GM19035 (cell line): ENCODE data around the gene EXO1.
A peak's percentile ranks its signal among the peaks of the same experiment; 100 is the strongest.

ENCODE experiments used
- ATAC-seq: cut with Tn5 transposase; IDR thresholded peaks from one replicate; pipeline ENCODE4 v1.9.1; 2021; ENCODE audit not compliant: unreplicated experiment

EXO1 gene

DNA sequence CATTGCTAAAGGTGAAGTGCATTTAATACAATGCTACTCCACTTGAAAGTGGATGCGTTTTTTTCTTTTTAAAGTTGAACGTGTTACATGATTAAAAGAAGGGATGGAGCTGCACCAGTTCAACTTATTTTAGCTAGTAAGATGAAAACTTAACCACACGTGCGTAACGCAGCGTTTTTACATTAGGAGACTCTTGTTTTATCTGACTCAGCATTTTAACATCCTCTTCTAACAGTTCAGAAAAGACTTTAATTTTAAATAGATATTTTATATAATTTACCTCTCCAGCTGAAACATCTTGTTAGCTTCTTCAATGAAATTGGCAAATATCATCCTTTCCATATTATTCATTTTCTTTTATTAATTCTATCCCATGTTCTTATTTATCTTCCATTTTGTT lies 33.4 kb downstream of the EXO1 start:
- no peak for ATAC-seq

DNA sequence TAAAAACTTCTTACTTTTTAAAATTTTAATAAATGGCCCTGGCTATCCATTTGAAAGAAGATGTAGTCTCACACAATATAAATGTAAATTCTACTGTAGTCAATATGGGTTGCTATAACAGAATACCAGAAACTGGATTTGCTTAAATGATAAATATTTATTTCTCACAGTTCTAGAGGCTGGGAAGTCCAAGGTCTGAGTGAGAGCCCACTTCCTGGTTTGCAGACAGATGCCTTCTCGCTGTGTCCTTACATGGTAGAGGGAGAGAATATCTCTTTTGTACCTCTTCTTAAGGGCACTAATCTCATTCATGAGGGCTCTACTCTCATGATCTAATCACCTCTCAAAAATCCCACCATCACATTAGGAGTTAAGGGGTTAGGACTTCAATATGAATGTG lies 35.2 kb downstream of the EXO1 start:
- ATAC-seq = no peak

DNA sequence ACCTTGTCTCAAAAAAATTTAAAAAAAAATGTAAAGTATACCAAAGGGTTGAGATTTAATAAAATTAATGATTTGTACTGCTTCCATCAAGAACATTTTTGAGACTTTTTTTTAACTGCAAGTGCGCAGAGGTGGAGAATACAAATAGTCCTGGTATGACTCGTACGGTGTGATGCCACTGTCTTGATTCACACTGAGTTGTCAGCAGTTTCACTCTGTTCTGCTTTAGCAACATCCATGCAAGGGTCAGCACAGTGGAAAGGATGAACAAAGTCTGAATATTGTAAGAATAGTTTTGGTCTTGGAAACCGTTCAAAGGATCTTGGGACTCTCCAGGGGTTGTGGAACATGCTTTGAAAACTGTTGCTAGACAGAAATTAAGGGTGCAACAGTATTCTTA lies 40.2 kb downstream of the EXO1 start:
- no peak for ATAC-seq

DNA sequence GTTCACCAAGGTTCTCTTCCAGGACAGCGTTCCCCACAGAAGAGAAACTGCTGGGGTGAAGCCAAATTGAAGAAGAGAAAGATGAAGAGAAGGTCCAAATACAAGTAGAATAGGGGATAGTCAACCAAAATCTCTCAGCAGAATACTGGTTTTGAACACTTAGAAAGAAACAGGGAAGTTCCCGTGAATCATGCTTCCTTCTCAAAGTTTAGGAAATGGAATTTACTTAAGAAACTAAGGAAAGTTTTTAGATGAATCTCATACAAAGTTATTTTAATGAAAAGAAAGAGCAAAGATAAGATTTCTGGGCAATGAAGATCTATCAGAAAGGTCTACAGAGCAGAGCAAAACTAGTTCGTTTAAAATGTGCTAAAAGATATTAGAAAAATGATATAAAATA lies 43.3 kb downstream of the EXO1 start:
- ATAC-seq = no peak

DNA sequence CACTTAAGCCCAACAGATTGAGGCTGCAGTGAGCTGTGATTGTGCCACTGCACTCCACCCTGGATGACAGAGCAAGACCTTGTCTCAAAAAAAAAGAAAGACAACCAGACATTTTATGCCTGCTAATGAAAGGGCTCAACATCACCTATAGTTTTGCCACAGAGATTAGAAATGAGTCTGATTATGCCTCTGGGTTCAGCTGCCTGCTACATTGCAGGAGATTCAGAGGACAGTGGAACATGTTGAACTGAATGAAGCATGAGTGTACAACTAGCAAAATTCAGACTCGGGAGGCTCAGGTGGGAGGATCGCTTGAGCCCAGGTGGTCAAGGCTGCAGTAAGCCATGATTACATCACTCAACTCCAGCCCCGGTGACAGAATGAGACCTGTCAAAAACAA lies 46.0 kb downstream of the EXO1 start:
- no peak for ATAC-seq

DNA sequence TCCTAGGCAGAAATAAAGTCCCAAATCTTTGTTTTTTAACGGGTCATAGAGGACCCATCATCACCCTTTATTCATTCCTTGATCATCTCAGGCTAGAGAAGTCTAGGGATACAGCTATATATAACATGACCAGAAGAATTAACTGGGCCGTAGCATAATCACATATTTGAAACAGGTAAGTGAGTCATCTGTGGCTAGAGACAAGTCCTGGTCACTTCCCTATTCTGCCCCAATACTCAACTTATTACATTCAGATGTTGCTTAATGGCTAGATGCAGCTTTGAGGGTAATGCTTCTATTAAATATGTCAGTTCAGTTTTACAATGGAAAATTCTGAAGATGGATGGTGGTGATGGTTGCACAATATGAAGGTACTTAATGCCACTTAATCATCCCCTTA lies 47.0 kb downstream of the EXO1 start:
- peak; percentile 52 for ATAC-seq

DNA sequence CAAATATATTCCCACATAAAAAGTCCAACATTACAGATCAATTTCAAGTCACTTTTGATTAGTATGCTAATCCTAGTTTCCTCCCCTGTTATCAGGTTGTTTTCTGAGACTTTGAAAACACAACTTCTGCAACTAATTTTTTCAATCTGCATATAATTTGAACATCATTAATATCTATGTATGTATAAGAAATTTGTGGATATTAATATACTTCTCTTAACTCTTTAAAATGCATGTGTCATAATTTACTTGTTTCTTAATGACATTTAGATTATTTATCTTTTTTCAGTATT lies 48.6 kb downstream of the EXO1 start:
- ATAC-seq = no peak

DNA sequence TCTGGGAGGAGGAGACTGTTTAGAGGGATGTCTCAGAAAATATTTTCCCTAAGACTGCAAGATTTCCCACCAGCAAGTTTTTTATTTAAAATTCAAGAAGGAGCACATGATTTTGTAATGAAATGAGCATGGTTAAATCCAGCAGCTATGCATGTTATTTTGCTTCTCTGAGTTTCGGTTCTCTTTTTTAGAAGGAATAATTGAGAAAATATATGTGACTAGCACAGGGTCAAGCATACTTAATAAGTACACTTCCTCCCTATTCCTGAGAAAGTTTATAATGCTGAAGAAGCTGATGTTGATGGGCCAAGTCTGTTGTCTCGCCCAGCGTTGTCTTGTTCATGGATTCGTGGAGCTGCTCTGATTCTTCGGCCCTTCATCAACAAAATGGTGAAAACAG lies 51.2 kb downstream of the EXO1 start:
- no peak for ATAC-seq

DNA sequence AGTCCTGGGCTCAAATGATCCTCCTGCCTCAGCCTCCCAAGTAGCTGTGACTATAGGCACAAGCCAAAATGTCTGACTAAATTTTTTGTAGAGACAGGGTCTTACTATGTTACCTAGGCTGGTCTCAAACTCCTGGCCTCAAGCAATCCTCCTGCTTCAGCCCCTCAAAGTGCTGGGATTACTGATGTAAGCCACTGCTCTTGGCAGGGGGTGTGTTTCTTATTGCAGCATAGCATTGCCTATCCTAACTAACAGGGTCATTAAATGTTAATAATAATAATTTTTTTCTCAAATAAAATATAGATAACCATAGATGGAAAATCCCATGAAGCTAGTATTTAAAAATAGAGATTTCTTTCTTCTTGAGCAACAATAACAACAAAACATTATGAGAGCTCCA lies 52.4 kb downstream of the EXO1 start:
- no peak for ATAC-seq

DNA sequence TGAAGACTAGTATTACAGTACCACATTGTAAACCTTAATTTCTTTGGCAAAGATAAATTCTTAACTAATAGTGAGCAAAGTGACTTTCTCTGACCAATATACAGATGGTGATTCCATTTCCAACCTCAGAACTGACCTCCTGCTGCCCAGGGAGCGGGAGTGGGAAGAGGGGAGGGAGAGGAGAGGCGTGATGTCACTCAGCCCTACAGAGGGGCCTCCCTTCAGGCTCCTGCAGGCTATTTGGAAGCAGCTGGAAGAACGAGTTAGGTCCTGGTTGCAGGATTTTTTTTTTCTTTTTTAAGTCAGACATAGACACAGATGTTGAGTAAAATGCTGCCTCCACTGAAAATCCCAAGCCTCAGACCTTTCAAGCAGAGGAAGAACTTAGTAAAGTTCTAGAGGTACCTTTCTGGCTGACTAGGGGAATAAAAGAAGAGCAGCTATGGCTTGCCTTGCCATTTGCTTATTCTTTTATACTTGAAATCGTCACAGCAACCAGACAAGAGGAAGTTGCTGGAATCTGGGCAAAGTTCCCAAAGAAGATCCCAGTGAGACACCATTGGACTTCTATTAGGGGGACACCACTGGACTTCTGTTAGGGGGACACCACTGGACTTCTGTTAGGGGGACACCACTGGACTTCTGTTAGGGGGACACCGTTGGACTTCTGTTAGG lies 54.5 kb downstream of the EXO1 start:
- no peak for ATAC-seq

DNA sequence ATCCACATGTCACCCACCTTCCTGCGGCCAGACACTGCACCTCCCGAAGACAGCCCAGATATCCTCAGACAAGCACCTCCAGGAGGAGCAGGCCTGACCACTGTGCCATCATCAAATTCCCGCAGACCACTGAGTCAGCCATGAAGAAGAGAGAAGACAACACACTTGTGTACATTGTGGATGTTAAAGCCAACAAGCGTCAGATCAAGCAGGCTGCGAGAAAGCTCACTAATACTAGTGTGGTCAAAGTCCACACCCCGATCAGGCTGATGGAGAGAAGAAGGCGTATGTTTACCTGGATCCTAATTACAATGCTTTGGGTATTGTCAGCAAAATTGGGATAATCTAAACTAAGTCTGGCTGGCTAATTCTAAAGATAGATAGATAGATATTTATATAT lies 68.2 kb downstream of the EXO1 start:
- ATAC-seq = no peak

DNA sequence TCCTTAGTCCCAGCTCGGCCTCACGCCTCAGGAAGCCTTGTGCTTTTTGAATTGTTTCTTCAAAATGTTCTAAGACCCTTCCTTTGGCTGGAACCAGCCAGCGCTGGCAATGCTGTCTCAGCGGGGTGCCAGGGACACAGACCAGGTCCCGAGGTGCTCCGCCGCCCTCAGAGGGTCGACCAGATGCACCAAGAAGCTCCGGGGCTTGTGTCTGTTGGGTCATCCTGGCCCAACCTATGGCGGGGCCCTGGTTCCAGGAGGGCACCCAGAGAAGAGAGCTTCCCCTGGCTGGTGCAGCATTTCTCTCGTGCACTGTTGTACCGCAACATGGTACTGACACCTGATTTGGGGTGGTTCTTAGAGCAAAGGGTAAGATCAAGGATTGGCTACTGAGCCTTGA lies 69.5 kb downstream of the EXO1 start:
- ATAC-seq = no peak

DNA sequence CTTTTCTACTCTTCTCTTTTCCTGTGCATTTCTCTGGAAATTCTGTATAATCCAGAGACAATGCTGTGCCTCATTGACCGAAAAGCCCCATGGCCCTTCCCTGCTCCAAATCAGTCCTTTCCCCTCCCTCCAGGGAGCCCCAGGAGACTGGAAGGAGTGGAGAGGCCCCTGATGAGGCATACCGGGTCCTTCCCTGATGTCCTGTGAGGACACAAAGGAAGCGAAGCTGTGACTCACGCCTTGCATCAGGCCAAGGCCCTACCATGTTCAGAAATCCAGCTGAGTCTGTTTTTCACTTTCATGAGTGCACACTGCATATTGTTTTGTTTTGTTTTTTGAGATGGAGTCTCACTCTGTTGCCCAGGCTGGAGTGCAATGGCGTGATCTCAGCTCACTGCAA lies 70.9 kb downstream of the EXO1 start:
- ATAC-seq = no peak

DNA sequence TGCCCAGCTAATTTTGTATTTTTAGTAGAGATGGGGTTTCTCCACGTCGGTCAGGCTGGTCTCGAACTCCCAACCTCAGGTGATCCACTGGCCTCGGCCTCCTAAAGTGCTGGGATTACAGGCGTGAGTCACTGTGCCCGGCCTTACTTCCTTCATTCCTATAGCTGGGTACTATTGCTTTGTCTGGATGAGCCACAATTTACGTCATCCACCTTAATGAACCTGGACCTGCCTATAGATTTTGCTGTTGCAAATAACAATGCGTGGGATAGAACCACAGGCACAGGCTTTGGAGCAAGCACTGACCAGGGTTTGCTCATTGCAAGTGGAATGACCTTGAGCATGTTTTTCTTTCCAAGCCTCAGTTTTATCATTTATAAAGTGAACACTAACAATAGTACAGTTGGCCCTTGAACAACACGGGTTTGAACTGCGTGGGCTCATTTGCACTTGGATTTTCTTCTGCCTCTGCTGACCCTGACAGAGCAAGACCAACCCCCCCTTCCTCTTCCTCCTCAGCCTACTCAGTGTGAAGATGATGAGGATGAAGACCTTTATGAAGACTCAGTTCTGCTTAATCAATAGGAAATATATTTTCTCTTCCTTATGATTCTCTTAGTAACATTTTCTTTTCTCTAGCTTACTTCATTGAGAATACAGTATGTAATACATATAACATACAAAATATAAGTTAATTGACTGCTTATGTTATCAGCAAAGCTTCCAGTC lies 76.2 kb downstream of the EXO1 start:
- ATAC-seq = no peak

DNA sequence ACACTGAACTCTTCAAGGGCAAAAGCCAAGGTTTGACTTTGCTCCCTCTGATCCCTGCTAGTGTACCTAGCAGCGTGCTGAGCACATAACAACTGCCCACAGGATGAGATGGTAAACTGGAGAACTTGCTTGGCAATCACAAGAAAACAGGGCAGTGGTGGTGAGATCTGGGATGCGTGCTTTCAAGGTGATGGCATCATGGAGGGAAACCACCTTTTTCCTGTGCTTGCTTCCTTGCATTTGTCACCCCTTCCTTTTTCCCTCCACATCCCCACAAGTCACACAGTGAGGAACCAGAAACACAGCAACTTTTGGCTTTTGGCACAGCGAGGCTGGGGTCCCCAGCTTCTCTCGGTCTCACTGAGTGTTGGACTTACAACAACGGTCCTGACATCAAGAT lies 78.1 kb downstream of the EXO1 start:
- no peak for ATAC-seq

DNA sequence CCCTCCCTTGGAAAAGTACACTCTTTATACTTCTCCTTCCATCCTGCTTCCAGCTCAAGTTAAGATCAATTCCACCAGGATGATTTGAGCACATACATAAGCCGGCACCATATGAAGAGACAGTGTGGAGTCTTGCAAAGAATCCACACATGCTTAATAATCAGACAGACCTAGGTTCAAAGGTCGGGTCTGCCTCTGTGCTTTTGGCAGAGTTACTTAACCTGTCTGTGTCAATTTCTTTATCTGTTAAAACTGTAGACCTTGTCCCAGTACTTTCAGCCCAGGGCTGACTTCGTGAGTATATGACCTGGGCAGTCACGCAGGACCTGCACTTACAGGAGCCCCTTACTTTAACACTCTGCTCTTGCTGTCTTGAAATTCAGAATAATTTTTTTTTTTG lies 79.3 kb downstream of the EXO1 start:
- no peak for ATAC-seq

DNA sequence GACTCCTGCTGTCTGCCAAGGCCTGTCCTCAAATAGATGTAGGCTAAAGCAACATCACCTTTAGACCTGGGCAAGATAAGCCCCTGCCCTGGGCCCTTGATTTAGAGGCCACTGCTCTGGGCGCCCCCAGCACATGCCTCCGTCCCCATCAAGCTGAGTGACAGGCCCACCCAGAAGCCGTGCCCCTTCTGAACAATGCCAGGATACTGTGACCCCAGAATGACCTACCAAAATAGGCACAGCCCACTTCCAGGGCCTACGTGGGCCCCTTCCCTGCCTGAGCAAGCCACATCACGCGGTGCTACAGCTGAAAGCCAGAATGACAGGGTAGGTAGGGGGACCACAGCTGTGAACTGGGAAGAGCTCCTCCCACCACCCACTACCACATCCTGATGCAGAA lies 84.8 kb downstream of the EXO1 start:
- ATAC-seq = no peak

DNA sequence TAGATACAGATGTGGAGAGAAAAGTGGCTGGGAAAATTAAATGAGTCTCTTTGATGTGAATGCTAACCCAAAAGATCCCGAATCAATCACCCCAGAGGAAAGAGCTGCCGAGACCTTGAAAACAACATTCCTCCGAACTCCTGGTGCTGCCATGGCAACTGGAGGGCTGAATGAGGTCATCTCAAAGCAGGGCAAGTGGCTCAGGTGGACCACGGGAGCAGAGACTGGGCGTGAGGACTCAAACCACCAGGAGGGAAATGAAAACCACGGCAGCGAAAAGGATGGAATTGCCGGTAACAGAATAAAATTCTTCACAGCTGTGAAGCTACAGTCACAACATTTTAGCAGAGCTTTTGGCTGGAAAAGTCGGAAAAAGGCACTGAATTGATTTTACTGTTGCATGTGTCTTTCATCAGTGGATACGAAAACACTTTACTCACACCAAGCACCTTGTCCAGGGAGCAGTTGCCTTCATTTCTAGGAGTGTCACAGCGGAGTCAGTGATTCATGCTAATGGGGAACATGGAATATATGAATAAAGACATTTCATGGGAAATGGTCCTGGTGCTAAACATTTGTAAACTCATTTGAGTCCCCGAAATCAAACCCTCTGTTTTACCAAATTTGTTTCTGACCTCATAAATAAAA lies 86.3 kb downstream of the EXO1 start:
- no peak for ATAC-seq

DNA sequence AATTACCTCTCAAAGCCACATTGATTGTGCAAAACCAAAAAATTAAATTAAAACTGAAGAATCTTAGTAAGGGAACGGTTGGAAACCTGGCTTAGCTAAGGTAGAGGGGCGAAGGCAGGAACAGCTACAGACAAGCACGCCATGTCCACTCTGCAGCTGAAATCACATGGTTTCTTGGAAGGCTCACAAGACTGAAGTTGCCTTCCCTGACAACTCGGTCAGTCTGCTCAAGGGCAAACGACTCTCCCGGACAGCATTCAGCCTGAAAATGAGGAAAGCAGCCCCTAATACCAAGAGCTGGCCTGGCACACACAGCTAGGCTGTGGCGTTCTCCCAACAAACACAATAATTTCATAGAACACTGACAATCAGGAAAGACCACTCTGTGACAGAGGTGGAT lies 86.9 kb downstream of the EXO1 start:
- ATAC-seq = no peak
